Natural killer cell (primary cell): ENCODE data around the gene ZNF780B. TPM values are rescaled to one million over a fixed set of nuclear protein-coding genes. Genes with fewer than 3 reads are reported as not detected.
A peak's percentile ranks its signal among the peaks of the same experiment; 100 is the strongest.

Source experiments
- ATAC-seq, 3 donors: fragments of 150-1000 bp in 2 of 3; fragments of 200-7000 bp in 1 of 3; cut with Tn5 transposase; 1 replicate in 1 of 3; 2 replicates in 2 of 3; pipeline ENCODE4 v1.10.0; 2021; ENCODE audit warnings: mild to moderate bottlenecking in 2 of 3, moderate library complexity in 2 of 3
- DNase-seq, 2 donors: peaks; one replicate each; pipeline versions ENCODE4 v3.0.0 to v3.0.0-alpha.2; 2013 to 2021; ENCODE audit warnings: mixed read lengths in 1 of 2
- H3K27ac ChIP-seq: one replicate; pipeline ENCODE4 v1.5.1; 2013; ENCODE audit warnings: mild to moderate bottlenecking, low read length
- H3K27me3 ChIP-seq: one replicate; pipeline ENCODE4 v1.6.1; 2013; ENCODE audit warnings: low read length; ENCODE audit not compliant: control insufficient read depth, insufficient read depth
- H3K36me3 ChIP-seq: one replicate; pipeline ENCODE4 v1.6.1; 2013; ENCODE audit warnings: low read length; ENCODE audit not compliant: control insufficient read depth, insufficient read depth
- H3K4me1 ChIP-seq: one replicate; pipeline ENCODE4 v1.6.1; 2013; ENCODE audit warnings: low read length; ENCODE audit not compliant: control insufficient read depth, insufficient read depth
- H3K4me3 ChIP-seq: one replicate; pipeline ENCODE4 v1.5.1; 2013; ENCODE audit warnings: low read length
- H3K9me3 ChIP-seq: one replicate; pipeline ENCODE4 v1.6.1; 2013; ENCODE audit warnings: low read length; ENCODE audit not compliant: control insufficient read depth, insufficient read depth
- H3K27ac Mint-ChIP-seq, 2 donors: one replicate each; pipeline ENCODE4 v1.8.0; 2022; ENCODE audit warnings: mild to moderate bottlenecking in 2 of 2, mixed read lengths in 2 of 2, moderate library complexity in 1 of 2
- H3K27me3 Mint-ChIP-seq, 2 donors: one replicate each; pipeline ENCODE4 v1.8.0; 2022; ENCODE audit warnings: low read depth in 2 of 2, mixed read lengths in 2 of 2
- H3K36me3 Mint-ChIP-seq: one replicate; pipeline ENCODE4 v1.8.0; 2022; ENCODE audit warnings: mixed read lengths
- H3K4me1 Mint-ChIP-seq, 2 donors: one replicate each; pipeline ENCODE4 v1.8.0; 2022; ENCODE audit warnings: mixed read lengths in 2 of 2
- H3K4me3 Mint-ChIP-seq: one replicate; pipeline ENCODE4 v1.8.0; 2022; ENCODE audit warnings: mild to moderate bottlenecking, moderate library complexity, mixed read lengths
- H3K9me3 Mint-ChIP-seq, 2 donors: one replicate each; pipeline ENCODE4 v1.8.0; 2022; ENCODE audit warnings: mixed read lengths in 2 of 2
- WGBS: methylation state at CpG from one replicate; pipeline ENCODE4 v1.1.7; 2013; ENCODE audit warnings: missing lambda C conversion rate; ENCODE audit not compliant: insufficient coverage; 5-methylcytosine and 5-hydroxymethylcytosine counted together
- intact Hi-C: fragments of 100-400 bp; cut with micrococcal nuclease; formaldehyde crosslinking; loops from one replicate; pipeline ENCODE4 v1.14.2; 2022
- total RNA-seq, 4 donors: library from RNA; stranded (reverse); fragments of 120-200 nt in 1 of 4; gene quantifications; one replicate each; pipeline versions ENCODE4 v1.2.3 to v1.2.4, GENCODE V29; 2013 to 2022
- TF ChIP-seq, protein P1 (sequence below): fragments of 200-600 bp; IDR thresholded peaks from one replicate; pipeline ENCODE4 v1.8.0; 2022; ENCODE audit warnings: antibody characterized with exemption

ZNF780B gene
- total RNA-seq, 3 donors from 2014 or later (not counting 1 experiment from before 2014, with no cell fraction given): 14.1 to 19.2 (median 17.2) TPM

DNA sequence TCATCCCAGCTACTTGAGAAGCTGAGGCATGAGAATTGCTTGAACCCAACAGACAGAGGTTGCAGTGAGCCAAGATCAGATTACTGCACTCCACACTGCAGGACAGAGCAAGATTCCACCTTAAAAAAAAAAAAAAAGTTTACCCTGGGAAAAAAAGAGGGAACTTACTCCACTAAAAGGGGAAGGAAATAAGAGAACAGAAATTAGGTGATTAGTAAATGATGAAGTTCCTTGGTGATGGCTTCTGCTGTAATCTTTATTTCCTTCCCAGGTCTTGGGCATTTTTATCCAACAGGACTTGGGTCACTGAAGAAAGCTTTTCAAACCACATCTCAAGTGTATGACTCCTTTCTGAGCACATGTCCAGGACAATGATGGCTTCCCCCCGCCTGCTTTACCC, 25.4 kb upstream of the ZNF780B start:
- Mint-ChIP-seq H3K36me3 (peaks cover 54% of the 10 kb centered on the region), H3K27me3 (no peaks in the 10 kb centered on the region), H3K4me1 (peaks cover 8 to 16% of the 10 kb centered on the region in 2 donors), H3K4me3 (no peak overlapping the region), H3K9me3 (peaks cover 7 to 8% of the 10 kb centered on the region in 2 donors), H3K27ac (peak overlapping the region in 1 of 2 donors; percentile 20)
- no peak overlapping the region for H3K27ac ChIP-seq
- H3K4me3 ChIP-seq: no peak overlapping the region
- H3K36me3 ChIP-seq: peaks cover 70% of the 10 kb centered on the region
- TF ChIP-seq, protein P1, sequence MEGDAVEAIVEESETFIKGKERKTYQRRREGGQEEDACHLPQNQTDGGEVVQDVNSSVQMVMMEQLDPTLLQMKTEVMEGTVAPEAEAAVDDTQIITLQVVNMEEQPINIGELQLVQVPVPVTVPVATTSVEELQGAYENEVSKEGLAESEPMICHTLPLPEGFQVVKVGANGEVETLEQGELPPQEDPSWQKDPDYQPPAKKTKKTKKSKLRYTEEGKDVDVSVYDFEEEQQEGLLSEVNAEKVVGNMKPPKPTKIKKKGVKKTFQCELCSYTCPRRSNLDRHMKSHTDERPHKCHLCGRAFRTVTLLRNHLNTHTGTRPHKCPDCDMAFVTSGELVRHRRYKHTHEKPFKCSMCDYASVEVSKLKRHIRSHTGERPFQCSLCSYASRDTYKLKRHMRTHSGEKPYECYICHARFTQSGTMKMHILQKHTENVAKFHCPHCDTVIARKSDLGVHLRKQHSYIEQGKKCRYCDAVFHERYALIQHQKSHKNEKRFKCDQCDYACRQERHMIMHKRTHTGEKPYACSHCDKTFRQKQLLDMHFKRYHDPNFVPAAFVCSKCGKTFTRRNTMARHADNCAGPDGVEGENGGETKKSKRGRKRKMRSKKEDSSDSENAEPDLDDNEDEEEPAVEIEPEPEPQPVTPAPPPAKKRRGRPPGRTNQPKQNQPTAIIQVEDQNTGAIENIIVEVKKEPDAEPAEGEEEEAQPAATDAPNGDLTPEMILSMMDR: no peak
- DNase-seq (no peak), ATAC-seq (no peak)
- 100% methylated on average over 1 of the region's 1 CpG for WGBS
- no peaks in the 10 kb centered on the region for H3K27me3 ChIP-seq
- no peaks in the 10 kb centered on the region for H3K9me3 ChIP-seq
- no peaks in the 10 kb centered on the region for H3K4me1 ChIP-seq
- intact Hi-C loops: no loop called here

DNA sequence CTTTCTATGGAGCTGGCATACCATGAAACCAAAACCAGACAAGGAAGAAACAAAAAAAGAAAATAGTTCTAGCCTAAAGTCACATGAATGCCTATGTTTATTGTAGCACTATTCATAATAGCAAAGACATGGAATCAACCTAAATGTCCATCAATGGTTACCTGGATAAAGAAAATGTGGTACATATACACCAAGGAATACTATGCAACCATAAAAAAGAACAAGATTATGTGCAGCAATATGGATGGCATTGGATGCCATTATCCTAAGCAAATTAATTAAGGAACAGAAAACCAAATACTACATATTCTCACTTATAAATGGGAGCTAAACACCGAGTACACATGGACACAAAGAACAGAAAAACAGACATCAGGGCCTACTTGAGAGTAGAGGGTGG, 24.3 kb upstream of the ZNF780B start:
- no peak overlapping the region for H3K27ac Mint-ChIP-seq
- ATAC-seq (no peak), DNase-seq (no peak)
- no peak overlapping the region for H3K4me3 Mint-ChIP-seq
- H3K9me3 Mint-ChIP-seq: peaks cover 7 to 8% of the 10 kb centered on the region in 2 donors
- H3K36me3 Mint-ChIP-seq: peaks cover 65% of the 10 kb centered on the region
- Histone ChIP-seq H3K27ac (no peak overlapping the region), H3K27me3 (no peaks in the 10 kb centered on the region), H3K36me3 (peaks cover 82% of the 10 kb centered on the region), H3K4me1 (no peaks in the 10 kb centered on the region), H3K4me3 (no peak overlapping the region), H3K9me3 (no peaks in the 10 kb centered on the region)
- peaks cover 8 to 16% of the 10 kb centered on the region in 2 donors for H3K4me1 Mint-ChIP-seq
- H3K27me3 Mint-ChIP-seq: no peaks in the 10 kb centered on the region
- TF ChIP-seq, protein P1: no peak
- no CpG with 5 or more reads among the region's 1 CpG for WGBS
- intact Hi-C loops: no loop called here

DNA sequence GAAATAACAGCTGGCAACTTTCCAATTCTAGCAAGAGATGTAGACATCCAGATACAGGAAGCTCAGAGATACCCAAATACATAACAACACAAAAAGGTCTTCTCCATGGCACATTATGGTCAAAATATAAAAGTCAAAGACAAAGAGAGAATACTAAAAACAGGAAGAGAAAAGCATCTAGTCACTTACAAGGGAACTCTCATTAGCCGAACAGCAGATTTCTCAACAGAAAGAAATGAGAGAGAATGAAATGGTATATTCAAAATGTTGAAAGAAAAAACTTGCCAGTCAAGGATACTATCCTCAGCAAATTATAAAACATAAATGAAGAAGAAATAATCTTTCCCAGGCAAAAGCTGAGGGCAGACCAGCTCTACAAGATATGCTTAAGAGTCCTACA, 22.3 kb upstream of the ZNF780B start:
- Histone ChIP-seq H3K4me1 (no peaks in the 10 kb centered on the region), H3K9me3 (peaks cover 5% of the 10 kb centered on the region), H3K27me3 (no peaks in the 10 kb centered on the region), H3K36me3 (peaks cover 91% of the 10 kb centered on the region), H3K27ac (no peak overlapping the region), H3K4me3 (no peak overlapping the region)
- Mint-ChIP-seq H3K36me3 (peaks cover 83% of the 10 kb centered on the region), H3K9me3 (peaks cover 7 to 8% of the 10 kb centered on the region in 2 donors), H3K4me1 (peaks cover 8 to 16% of the 10 kb centered on the region in 2 donors), H3K27me3 (no peaks in the 10 kb centered on the region), H3K27ac (no peak overlapping the region), H3K4me3 (no peak overlapping the region)
- ATAC-seq (no peak), DNase-seq (no peak)
- intact Hi-C loops: no loop called here
- no CpG with 5 or more reads among the region's 1 CpG for WGBS
- TF ChIP-seq, protein P1: no peak

DNA sequence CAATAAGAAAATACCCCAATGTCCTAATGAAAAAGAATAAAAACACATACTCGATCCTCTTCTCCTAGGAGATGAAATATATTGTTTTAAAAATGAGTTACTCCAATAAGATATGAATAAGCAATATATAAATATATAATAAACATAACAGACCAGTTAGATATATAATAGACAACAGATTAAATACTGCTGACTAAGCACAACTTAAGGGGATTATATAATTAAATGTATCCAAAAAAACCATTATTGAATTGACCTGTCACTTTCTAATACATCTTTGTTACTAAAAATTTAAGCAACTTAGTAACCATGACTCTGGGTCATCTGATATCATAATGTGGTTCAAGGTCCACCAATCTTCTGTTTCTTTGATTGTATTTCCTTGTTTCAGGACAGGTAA, 14.0 kb upstream of the ZNF780B start:
- Histone ChIP-seq H3K4me3 (no peak overlapping the region), H3K27ac (no peak overlapping the region), H3K9me3 (peaks cover 5% of the 10 kb centered on the region), H3K4me1 (no peaks in the 10 kb centered on the region), H3K36me3 (peaks cover 17% of the 10 kb centered on the region), H3K27me3 (no peaks in the 10 kb centered on the region)
- Mint-ChIP-seq H3K27me3 (no peaks in the 10 kb centered on the region), H3K27ac (no peak overlapping the region), H3K9me3 (no peaks in the 10 kb centered on the region), H3K4me1 (no peaks in the 10 kb centered on the region), H3K36me3 (peaks cover 21% of the 10 kb centered on the region), H3K4me3 (no peak overlapping the region)
- no CpG with 5 or more reads among the region's 1 CpG for WGBS
- no peak for ATAC-seq
- TF ChIP-seq, protein P1: no peak
- DNase-seq: no peak
- intact Hi-C loops: no loop called here
